NCI-H187 treated with DMSO at 0.1 percent for 48 hours (cell line): ENCODE results near the gene RRP8.

ENCODE experiments used
- DNase-seq: peaks from one replicate; lab custom pipeline; 2025; lab: John Stamatoyannopoulos, UW

Gene RRP8

GRCh38 chr11:6632116-6633073 lies 29.0 kb upstream of the RRP8 start:
- no peak for DNase-seq

GRCh38 chr11:6631361-6631890 lies 28.0 kb upstream of the RRP8 start:
- no peak for DNase-seq

- no peak for DNase-seq
Observed at GRCh38 chr11:6630632-6631291, 27.3 kb upstream of the RRP8 start.

- no peak for DNase-seq
Observed at GRCh38 chr11:6629892-6630631, 26.6 kb upstream of the RRP8 start.

GRCh38 chr11:6629573-6629891 lies 26.1 kb upstream of the RRP8 start:
- DNase-seq: no peak

- no peak for DNase-seq
Observed at GRCh38 chr11:6628526-6628925, 25.1 kb upstream of the RRP8 start.

- no peak for DNase-seq
Observed at GRCh38 chr11:6627762-6628241, 24.4 kb upstream of the RRP8 start.

- no peak for DNase-seq
Observed at GRCh38 chr11:6626971-6627761, 23.8 kb upstream of the RRP8 start.

GRCh38 chr11:6625832-6626420 lies 22.5 kb upstream of the RRP8 start:
- no peak for DNase-seq

GRCh38 chr11:6625156-6625831 lies 21.9 kb upstream of the RRP8 start:
- no peak for DNase-seq

GRCh38 chr11:6623391-6624363 lies 20.3 kb upstream of the RRP8 start:
- no peak for DNase-seq

GRCh38 chr11:6622261-6623171 lies 19.1 kb upstream of the RRP8 start:
- DNase-seq: no peak

- DNase-seq: no peak
Observed at GRCh38 chr11:6621711-6622211, 18.3 kb upstream of the RRP8 start.

GRCh38 chr11:6620636-6621035 lies 17.2 kb upstream of the RRP8 start:
- DNase-seq: no peak

GRCh38 chr11:6619004-6619745 lies 15.8 kb upstream of the RRP8 start, which contains the start of gene TPP1:
Gene TPP1 (minus strand): TSS chr11:6619422. CDS start chr11:6619400, 22 bp downstream.
- DNase-seq: peak; percentile 85

- DNase-seq: no peak
Observed at GRCh38 chr11:6618117-6619003, 14.9 kb upstream of the RRP8 start.
